Measurements from ENCODE around the gene MOCS2.

MOCS2 gene

DNA sequence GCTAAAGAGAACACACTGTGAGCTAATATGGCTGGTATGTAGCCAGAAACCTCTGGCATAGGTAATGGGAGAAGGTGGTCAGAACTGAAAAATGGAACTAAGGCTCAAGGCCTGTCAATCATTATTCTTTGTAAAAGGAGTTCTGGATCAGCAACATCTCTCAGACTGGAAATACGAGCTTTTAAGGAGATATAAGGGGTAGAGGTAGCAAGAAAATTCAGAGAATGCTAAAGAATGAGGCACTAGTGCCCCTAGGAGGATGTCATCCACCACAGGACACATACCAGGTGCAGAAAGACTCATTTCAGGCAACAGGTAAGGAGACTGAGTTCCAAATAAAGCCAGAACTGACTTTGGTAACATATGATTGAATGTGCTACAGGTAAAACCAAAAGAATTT lies 18.9 kb upstream of the MOCS2 start:
- H3K36me3 ChIP-seq (ENCODE audit: low read depth), result no peaks in the 10 kb centered on the region
- DNase-seq (ENCODE audit: low spot score) (no peak), ATAC-seq (ENCODE audit: low read depth) (no peak)
- H3K27ac ChIP-seq (ENCODE audit: poor library complexity, severe bottlenecking), result no peak overlapping the region
- H3K27me3 ChIP-seq (ENCODE audit: insufficient read depth, poor library complexity, severe bottlenecking), result no peaks in the 10 kb centered on the region
- H3K9me3 ChIP-seq (ENCODE audit: severe bottlenecking), result no peaks in the 10 kb centered on the region
- no peak overlapping the region for H3K4me3 ChIP-seq (ENCODE audit: severe bottlenecking)
- no peaks in the 10 kb centered on the region for H3K4me1 ChIP-seq (ENCODE audit: insufficient read depth, poor library complexity, severe bottlenecking)
- TF ChIP-seq, protein P1, sequence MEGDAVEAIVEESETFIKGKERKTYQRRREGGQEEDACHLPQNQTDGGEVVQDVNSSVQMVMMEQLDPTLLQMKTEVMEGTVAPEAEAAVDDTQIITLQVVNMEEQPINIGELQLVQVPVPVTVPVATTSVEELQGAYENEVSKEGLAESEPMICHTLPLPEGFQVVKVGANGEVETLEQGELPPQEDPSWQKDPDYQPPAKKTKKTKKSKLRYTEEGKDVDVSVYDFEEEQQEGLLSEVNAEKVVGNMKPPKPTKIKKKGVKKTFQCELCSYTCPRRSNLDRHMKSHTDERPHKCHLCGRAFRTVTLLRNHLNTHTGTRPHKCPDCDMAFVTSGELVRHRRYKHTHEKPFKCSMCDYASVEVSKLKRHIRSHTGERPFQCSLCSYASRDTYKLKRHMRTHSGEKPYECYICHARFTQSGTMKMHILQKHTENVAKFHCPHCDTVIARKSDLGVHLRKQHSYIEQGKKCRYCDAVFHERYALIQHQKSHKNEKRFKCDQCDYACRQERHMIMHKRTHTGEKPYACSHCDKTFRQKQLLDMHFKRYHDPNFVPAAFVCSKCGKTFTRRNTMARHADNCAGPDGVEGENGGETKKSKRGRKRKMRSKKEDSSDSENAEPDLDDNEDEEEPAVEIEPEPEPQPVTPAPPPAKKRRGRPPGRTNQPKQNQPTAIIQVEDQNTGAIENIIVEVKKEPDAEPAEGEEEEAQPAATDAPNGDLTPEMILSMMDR (IDR thresholded peaks at IDR 0.05; ENCODE audit: poor library complexity, severe bottlenecking), result no peak

GRCh38 chr5:53127107-53127506 lies 17.6 kb upstream of the MOCS2 start:
- no peaks in the 10 kb centered on the region for H3K27me3 ChIP-seq (ENCODE audit: insufficient read depth, poor library complexity, severe bottlenecking)

GRCh38 chr5:53126521-53126920 lies 17.0 kb upstream of the MOCS2 start:
- H3K4me1 ChIP-seq (ENCODE audit: insufficient read depth, poor library complexity, severe bottlenecking), result no peaks in the 10 kb centered on the region
- DNase-seq (ENCODE audit: low spot score) (no peak), ATAC-seq (ENCODE audit: low read depth) (peak; percentile 69)
- no peaks in the 10 kb centered on the region for H3K27me3 ChIP-seq (ENCODE audit: insufficient read depth, poor library complexity, severe bottlenecking)
- H3K4me3 ChIP-seq (ENCODE audit: severe bottlenecking), result no peak overlapping the region
- TF ChIP-seq, protein P1 (IDR thresholded peaks at IDR 0.05; ENCODE audit: poor library complexity, severe bottlenecking), result no peak
- H3K36me3 ChIP-seq (ENCODE audit: low read depth), result no peaks in the 10 kb centered on the region
- no peaks in the 10 kb centered on the region for H3K9me3 ChIP-seq (ENCODE audit: severe bottlenecking)
- H3K27ac ChIP-seq (ENCODE audit: poor library complexity, severe bottlenecking), result no peak overlapping the region

More at GRCh38 chr5:53127107-53127506, 17.6 kb upstream of the MOCS2 start:
- Histone ChIP-seq H3K36me3 (ENCODE audit: low read depth) (no peaks in the 10 kb centered on the region), H3K4me3 (ENCODE audit: severe bottlenecking) (no peak overlapping the region), H3K27ac (ENCODE audit: poor library complexity, severe bottlenecking) (no peak overlapping the region), H3K4me1 (ENCODE audit: insufficient read depth, poor library complexity, severe bottlenecking) (no peaks in the 10 kb centered on the region), H3K9me3 (ENCODE audit: severe bottlenecking) (no peaks in the 10 kb centered on the region)
- TF ChIP-seq, protein P1 (IDR thresholded peaks at IDR 0.05; ENCODE audit: poor library complexity, severe bottlenecking), result no peak
- DNase-seq (ENCODE audit: low spot score), result no peak
- ATAC-seq (ENCODE audit: low read depth), result no peak

DNA sequence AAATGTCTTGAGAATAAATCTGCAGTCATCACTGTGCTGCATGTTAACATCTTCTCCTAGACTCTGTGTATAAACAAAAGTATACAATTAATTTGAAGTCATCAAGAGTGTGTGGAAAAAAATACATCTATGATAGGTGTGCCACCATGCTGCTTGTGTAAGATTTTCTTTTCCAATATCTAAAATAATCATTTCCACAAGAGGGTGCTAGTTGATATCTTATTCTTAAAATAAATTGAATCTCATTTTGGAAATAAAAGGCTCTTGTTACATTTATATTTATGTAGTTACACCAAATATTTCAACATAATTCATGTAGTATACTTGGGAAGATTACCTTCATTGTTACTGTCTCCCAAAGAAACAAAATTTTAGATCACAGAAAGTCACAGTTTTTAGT lies 14.1 kb upstream of the MOCS2 start:
- no peaks in the 10 kb centered on the region for H3K9me3 ChIP-seq (ENCODE audit: severe bottlenecking)
- TF ChIP-seq, protein P1 (IDR thresholded peaks at IDR 0.05; ENCODE audit: poor library complexity, severe bottlenecking), result peak; percentile 73
- DNase-seq (ENCODE audit: low spot score) (no peak), ATAC-seq (ENCODE audit: low read depth) (no peak)
- H3K27ac ChIP-seq (ENCODE audit: poor library complexity, severe bottlenecking), result no peak overlapping the region
- no peak overlapping the region for H3K4me3 ChIP-seq (ENCODE audit: severe bottlenecking)
- H3K27me3 ChIP-seq (ENCODE audit: insufficient read depth, poor library complexity, severe bottlenecking), result no peaks in the 10 kb centered on the region
- no peaks in the 10 kb centered on the region for H3K36me3 ChIP-seq (ENCODE audit: low read depth)
- H3K4me1 ChIP-seq (ENCODE audit: insufficient read depth, poor library complexity, severe bottlenecking), result no peaks in the 10 kb centered on the region

- no peaks in the 10 kb centered on the region for H3K36me3 ChIP-seq (ENCODE audit: low read depth)
Observed at GRCh38 chr5:53120165-53120564, 10.6 kb upstream of the MOCS2 start.

More at GRCh38 chr5:53120165-53120564, 10.6 kb upstream of the MOCS2 start:
- no peak overlapping the region for H3K4me3 ChIP-seq (ENCODE audit: severe bottlenecking)
- no peaks in the 10 kb centered on the region for H3K4me1 ChIP-seq (ENCODE audit: insufficient read depth, poor library complexity, severe bottlenecking)
- H3K27me3 ChIP-seq (ENCODE audit: insufficient read depth, poor library complexity, severe bottlenecking), result no peaks in the 10 kb centered on the region
- no peak overlapping the region for H3K27ac ChIP-seq (ENCODE audit: poor library complexity, severe bottlenecking)
- TF ChIP-seq, protein P1 (IDR thresholded peaks at IDR 0.05; ENCODE audit: poor library complexity, severe bottlenecking), result no peak
- no peak for DNase-seq (ENCODE audit: low spot score)
- no peaks in the 10 kb centered on the region for H3K9me3 ChIP-seq (ENCODE audit: severe bottlenecking)
- ATAC-seq (ENCODE audit: low read depth), result no peak

All from RWPE2 (cell line).